Neural progenitor cell (in vitro differentiated cells): ENCODE results near the gene LRFN5. TPM values are rescaled to one million over a fixed set of nuclear protein-coding genes. Genes with fewer than 3 reads are reported as not detected.
"Not testable (repeated sequence)": the region's sequence is repeated elsewhere in the genome, so short reads cannot be mapped to it uniquely, and the experiment has no call there.

Experiments used
- DNase-seq: peaks from one replicate; pipeline ENCODE4 v3.0.0-alpha.2; 2016; ENCODE audit warnings: low spot score
- H2AFZ ChIP-seq: fragments of 200-600 bp; sonication (generic); replicated peaks from 2 replicates; pipeline ENCODE4 v1.6.1; 2016; ENCODE audit warnings: antibody characterized with exemption
- H3F3A ChIP-seq: fragments of 200-600 bp; sonication (generic); 2 replicates; pipeline ENCODE4 v1.6.1; 2016; ENCODE audit warnings: antibody characterized with exemption, low read depth
- H3K27ac ChIP-seq: fragments of 200-600 bp; sonication (generic); 2 replicates; pipeline ENCODE4 v1.5.1; 2016; ENCODE audit warnings: mild to moderate bottlenecking
- H3K27me3 ChIP-seq: fragments of 200-600 bp; sonication (generic); 2 replicates; pipeline ENCODE4 v1.6.1; 2016; ENCODE audit warnings: mild to moderate bottlenecking, moderate library complexity
- H3K36me3 ChIP-seq: fragments of 200-600 bp; sonication (generic); 2 replicates; pipeline ENCODE4 v1.5.1; 2016
- H3K4me1 ChIP-seq: fragments of 200-600 bp; sonication (generic); 2 replicates; pipeline ENCODE4 v1.6.1; 2016; ENCODE audit warnings: mixed run types
- H3K4me2 ChIP-seq: fragments of 200-600 bp; sonication (generic); 2 replicates; pipeline ENCODE4 v1.6.1; 2016
- H3K4me3 ChIP-seq: fragments of 200-600 bp; sonication (generic); 2 replicates; pipeline ENCODE4 v1.5.1; 2016
- H3K79me2 ChIP-seq: fragments of 200-600 bp; sonication (generic); 2 replicates; pipeline ENCODE4 v1.6.1; 2016; ENCODE audit warnings: low read depth
- H3K9ac ChIP-seq: fragments of 200-600 bp; sonication (generic); 2 replicates; pipeline ENCODE4 v1.6.1; 2016
- H3K9me3 ChIP-seq: fragments of 200-600 bp; sonication (generic); 2 replicates; pipeline ENCODE4 v1.5.1; 2016; ENCODE audit warnings: low read depth
- H4K20me1 ChIP-seq: fragments of 200-600 bp; sonication (generic); 2 replicates; pipeline ENCODE4 v1.6.1; 2016; ENCODE audit warnings: low read depth
- H3K27ac Mint-ChIP-seq: 3 replicates; pipeline ENCODE4 v1.8.0; 2021; ENCODE audit warnings: mixed read lengths
- H3K27me3 Mint-ChIP-seq: 2 replicates; pipeline ENCODE4 v1.8.0; 2022; ENCODE audit warnings: low read depth, mild to moderate bottlenecking, inconsistent platforms, moderate library complexity, mixed read lengths; ENCODE audit not compliant: insufficient read depth
- H3K36me3 Mint-ChIP-seq: 3 replicates; pipeline ENCODE4 v1.8.0; 2021; ENCODE audit warnings: mixed read lengths
- H3K4me1 Mint-ChIP-seq: 3 replicates; pipeline ENCODE4 v1.8.0; 2021; ENCODE audit warnings: mixed read lengths
- H3K4me3 Mint-ChIP-seq: 3 replicates; pipeline ENCODE4 v1.8.0; 2021; ENCODE audit warnings: mild to moderate bottlenecking, moderate library complexity, mixed read lengths
- H3K9me3 Mint-ChIP-seq: 3 replicates; pipeline ENCODE4 v1.8.0; 2020; ENCODE audit warnings: mixed read lengths
- EZH2 ChIP-seq: fragments of 200-600 bp; sonication (generic); IDR thresholded peaks from 2 replicates; pipeline ENCODE4 v1.6.1; 2017; ENCODE audit warnings: antibody characterized with exemption, mild to moderate bottlenecking, moderate library complexity
- EZH2phosphoT487 ChIP-seq: fragments of 200-600 bp; sonication (generic); IDR thresholded peaks from 2 replicates; pipeline ENCODE4 v1.6.1; 2017; ENCODE audit warnings: antibody characterized with exemption
- total RNA-seq: library from RNA; depleted of rRNA; stranded (reverse); fragments of >200 nt; gene quantifications from 2 replicates; pipeline ENCODE4 v1.2.3, GENCODE V29; 2015; ENCODE audit warnings: low replicate concordance
- TF ChIP-seq, protein P1 (sequence below): fragments of 200-600 bp; sonication (generic); IDR thresholded peaks from 2 replicates; pipeline ENCODE4 v1.5.1; 2017; ENCODE audit warnings: antibody characterized with exemption, mild to moderate bottlenecking

Gene LRFN5
- total RNA-seq, 1 donor from 2014 or later: 0.49 TPM

DNA sequence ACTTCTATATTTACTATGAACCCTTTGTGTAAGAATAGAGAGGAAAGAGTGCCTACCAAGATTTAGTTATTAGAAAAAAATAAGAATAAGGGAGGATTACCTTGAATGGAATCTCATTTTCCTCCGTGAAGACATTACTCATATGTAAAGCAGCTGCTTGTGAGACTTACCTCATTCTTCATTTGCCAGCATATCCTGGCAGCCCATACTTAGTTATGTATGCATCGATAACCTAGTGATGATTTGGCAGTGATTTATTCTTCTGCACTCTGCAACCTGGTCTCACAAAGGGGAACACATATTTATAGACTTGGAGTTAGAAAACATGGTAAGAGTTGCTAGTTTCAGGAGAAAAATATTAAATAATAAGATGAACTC is 56.8 kb downstream of the LRFN5 start:
- H3K4me3 ChIP-seq: no peak overlapping the region
- no peak overlapping the region for H2AFZ ChIP-seq

DNA sequence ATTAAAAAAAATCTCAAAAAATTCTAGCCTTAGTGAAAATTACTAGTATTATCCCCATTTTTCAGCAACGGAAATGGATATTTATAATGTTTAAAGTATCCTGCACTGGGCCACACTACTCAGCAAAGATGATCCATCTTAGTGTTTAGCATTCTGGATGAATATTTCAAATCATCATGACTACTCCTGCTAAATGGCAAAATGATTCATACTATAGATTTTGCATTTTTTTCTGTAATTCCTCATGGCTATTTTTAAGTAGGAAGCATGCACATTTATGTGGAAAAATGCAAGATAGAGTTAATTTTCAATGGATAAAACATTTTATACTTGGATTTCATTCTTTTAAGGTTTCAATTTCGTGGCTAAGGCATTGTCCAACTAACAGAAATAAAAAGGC is 59.6 kb downstream of the LRFN5 start:
- Histone ChIP-seq H4K20me1 (no peaks in the 10 kb centered on the region), H2AFZ (no peak overlapping the region), H3K79me2 (no peaks in the 10 kb centered on the region), H3K36me3 (no peaks in the 10 kb centered on the region), H3K4me1 (no peaks in the 10 kb centered on the region), H3F3A (no peaks in the 10 kb centered on the region), H3K4me2 (no peak overlapping the region), H3K9me3 (no peaks in the 10 kb centered on the region), H3K27ac (no peak overlapping the region), H3K27me3 (no peaks in the 10 kb centered on the region), H3K9ac (no peak overlapping the region), H3K4me3 (no peak overlapping the region)
- no peak for TF ChIP-seq EZH2phosphoT487
- TF ChIP-seq EZH2: no peak
- TF ChIP-seq, protein P1, sequence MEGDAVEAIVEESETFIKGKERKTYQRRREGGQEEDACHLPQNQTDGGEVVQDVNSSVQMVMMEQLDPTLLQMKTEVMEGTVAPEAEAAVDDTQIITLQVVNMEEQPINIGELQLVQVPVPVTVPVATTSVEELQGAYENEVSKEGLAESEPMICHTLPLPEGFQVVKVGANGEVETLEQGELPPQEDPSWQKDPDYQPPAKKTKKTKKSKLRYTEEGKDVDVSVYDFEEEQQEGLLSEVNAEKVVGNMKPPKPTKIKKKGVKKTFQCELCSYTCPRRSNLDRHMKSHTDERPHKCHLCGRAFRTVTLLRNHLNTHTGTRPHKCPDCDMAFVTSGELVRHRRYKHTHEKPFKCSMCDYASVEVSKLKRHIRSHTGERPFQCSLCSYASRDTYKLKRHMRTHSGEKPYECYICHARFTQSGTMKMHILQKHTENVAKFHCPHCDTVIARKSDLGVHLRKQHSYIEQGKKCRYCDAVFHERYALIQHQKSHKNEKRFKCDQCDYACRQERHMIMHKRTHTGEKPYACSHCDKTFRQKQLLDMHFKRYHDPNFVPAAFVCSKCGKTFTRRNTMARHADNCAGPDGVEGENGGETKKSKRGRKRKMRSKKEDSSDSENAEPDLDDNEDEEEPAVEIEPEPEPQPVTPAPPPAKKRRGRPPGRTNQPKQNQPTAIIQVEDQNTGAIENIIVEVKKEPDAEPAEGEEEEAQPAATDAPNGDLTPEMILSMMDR: no peak
- H3K27ac Mint-ChIP-seq: no peak overlapping the region
- no peaks in the 10 kb centered on the region for H3K27me3 Mint-ChIP-seq
- H3K9me3 Mint-ChIP-seq: no peaks in the 10 kb centered on the region
- no peak overlapping the region for H3K4me3 Mint-ChIP-seq
- no peak for DNase-seq
- H3K4me1 Mint-ChIP-seq: no peaks in the 10 kb centered on the region
- no peaks in the 10 kb centered on the region for H3K36me3 Mint-ChIP-seq

More for the DNA sequence above, 56.8 kb downstream of the LRFN5 start:
- H3K27me3 ChIP-seq: no peaks in the 10 kb centered on the region
- Mint-ChIP-seq H3K4me3 (no peak overlapping the region), H3K9me3 (no peaks in the 10 kb centered on the region), H3K27ac (no peak overlapping the region), H3K36me3 (no peaks in the 10 kb centered on the region), H3K4me1 (no peaks in the 10 kb centered on the region), H3K27me3 (no peaks in the 10 kb centered on the region)
- H4K20me1 ChIP-seq: no peaks in the 10 kb centered on the region
- H3K36me3 ChIP-seq: no peaks in the 10 kb centered on the region
- H3K9ac ChIP-seq: no peak overlapping the region
- no peak overlapping the region for H3K27ac ChIP-seq
- no peaks in the 10 kb centered on the region for H3K9me3 ChIP-seq
- H3K4me1 ChIP-seq: no peaks in the 10 kb centered on the region
- TF ChIP-seq EZH2phosphoT487 (no peak), EZH2 (no peak)
- TF ChIP-seq, protein P1: no peak
- no peak for DNase-seq
- no peaks in the 10 kb centered on the region for H3K79me2 ChIP-seq
- no peak overlapping the region for H3K4me2 ChIP-seq
- H3F3A ChIP-seq: no peaks in the 10 kb centered on the region

DNA sequence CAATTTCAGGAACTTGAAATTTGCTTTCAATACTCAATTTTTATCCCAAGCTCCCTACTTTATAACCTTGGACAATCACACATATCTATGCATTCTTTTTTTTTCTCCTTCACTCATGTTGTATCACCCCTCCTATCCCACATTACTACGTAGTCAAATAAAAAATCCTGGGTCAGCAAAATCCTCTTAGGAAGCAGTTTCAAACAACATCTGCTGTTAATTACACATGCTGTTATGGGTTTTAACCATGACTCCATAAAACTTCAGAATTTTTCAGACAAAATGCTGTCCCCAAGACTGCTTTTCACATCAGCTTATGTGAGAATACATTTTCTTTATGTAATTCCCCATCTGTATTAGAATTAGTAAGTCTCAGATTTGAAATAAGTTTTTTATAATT is 61.7 kb downstream of the LRFN5 start:
- no peaks in the 10 kb centered on the region for H3K36me3 ChIP-seq
- H3F3A ChIP-seq: no peaks in the 10 kb centered on the region
- H3K27ac ChIP-seq: no peak overlapping the region
- H3K27me3 Mint-ChIP-seq: no peaks in the 10 kb centered on the region
- no peaks in the 10 kb centered on the region for H3K4me1 ChIP-seq
- no peak overlapping the region for H2AFZ ChIP-seq
- H3K4me3 ChIP-seq: no peak overlapping the region
- no peaks in the 10 kb centered on the region for H3K27me3 ChIP-seq
- no peaks in the 10 kb centered on the region for H3K4me1 Mint-ChIP-seq
- H3K27ac Mint-ChIP-seq: no peak overlapping the region
- no peak overlapping the region for H3K4me3 Mint-ChIP-seq
- H3K36me3 Mint-ChIP-seq: no peaks in the 10 kb centered on the region
- no peaks in the 10 kb centered on the region for H4K20me1 ChIP-seq
- H3K9ac ChIP-seq: no peak overlapping the region
- TF ChIP-seq EZH2 (no peak), EZH2phosphoT487 (no peak)
- TF ChIP-seq, protein P1: no peak
- no peaks in the 10 kb centered on the region for H3K9me3 ChIP-seq
- no peak for DNase-seq
- no peaks in the 10 kb centered on the region for H3K79me2 ChIP-seq
- H3K4me2 ChIP-seq: no peak overlapping the region
- no peaks in the 10 kb centered on the region for H3K9me3 Mint-ChIP-seq

DNA sequence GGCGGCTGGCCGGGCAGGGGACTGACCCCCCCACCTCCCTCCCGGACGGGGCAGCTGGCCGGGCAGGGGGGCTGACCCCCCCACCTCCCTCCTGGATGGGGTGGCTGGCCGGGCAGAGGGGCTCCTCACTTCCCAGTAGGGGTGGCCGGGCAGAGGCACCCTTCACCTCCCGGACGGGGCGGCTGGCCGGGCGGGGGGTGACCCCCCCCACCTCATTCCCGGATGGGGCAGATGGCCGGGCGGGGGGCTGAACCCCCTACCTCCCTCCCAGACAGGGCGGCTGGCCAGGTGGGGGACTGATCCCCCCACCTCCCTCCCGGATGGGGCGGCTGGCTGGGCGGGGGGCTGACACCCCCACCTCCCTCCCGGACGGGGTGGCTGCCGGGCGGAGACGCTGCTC is 66.9 kb downstream of the LRFN5 start:
- not testable (repeated sequence) for H3K4me1 Mint-ChIP-seq, H3K36me3 ChIP-seq, H3K4me2 ChIP-seq, H3K4me1 ChIP-seq, H4K20me1 ChIP-seq, H3K27me3 Mint-ChIP-seq, H3K79me2 ChIP-seq, H3K27ac Mint-ChIP-seq, H3K36me3 Mint-ChIP-seq, H3K27me3 ChIP-seq, H3K9me3 Mint-ChIP-seq, H3F3A ChIP-seq, H2AFZ ChIP-seq, H3K9ac ChIP-seq, H3K9me3 ChIP-seq, H3K27ac ChIP-seq, DNase-seq, H3K4me3 Mint-ChIP-seq, H3K4me3 ChIP-seq

DNA sequence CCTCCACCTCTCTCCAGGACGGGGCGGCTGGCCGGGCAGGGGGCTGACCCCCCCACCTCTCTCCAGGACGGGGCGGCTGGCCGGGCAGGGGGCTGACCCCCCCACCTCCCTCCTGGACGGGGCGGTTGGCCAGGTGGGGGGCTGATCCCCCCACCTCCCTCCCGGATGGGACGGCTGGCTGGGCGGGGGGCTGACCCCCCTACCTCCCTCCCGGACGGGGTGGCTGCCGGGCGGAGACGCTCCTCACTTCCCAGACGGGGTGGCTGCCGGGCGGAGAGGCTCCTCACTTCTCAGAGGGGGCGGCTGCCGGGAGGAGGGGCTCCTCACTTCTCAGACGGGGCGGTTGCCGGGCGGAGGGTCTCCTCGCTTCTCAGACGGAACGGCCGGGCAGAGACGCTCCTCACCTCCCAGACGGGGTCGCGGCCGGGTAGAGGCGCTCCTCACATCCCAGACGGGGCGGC is 67.9 kb downstream of the LRFN5 start:
- not testable (repeated sequence) for H3K36me3 Mint-ChIP-seq, H3K9me3 Mint-ChIP-seq, H3K27me3 Mint-ChIP-seq, H3K4me2 ChIP-seq, H3K9ac ChIP-seq, H3K27ac Mint-ChIP-seq, H3K4me3 ChIP-seq, H3K79me2 ChIP-seq, H3K36me3 ChIP-seq, H3K9me3 ChIP-seq, DNase-seq, H4K20me1 ChIP-seq, H3F3A ChIP-seq, H3K4me3 Mint-ChIP-seq, H3K4me1 ChIP-seq, H3K27ac ChIP-seq, H2AFZ ChIP-seq, H3K27me3 ChIP-seq, H3K4me1 Mint-ChIP-seq
